Tibial nerve (tissue), 3 donors: ENCODE results near the gene ZNHIT2.

Source experiments
- POLR2A ChIP-seq, 2 donors: fragments of 450-650 bp; IDR thresholded peaks; one replicate each; pipeline ENCODE4 v1.6.1; 2017; ENCODE audit warnings: antibody characterized with exemption in 2 of 2, mild to moderate bottlenecking in 2 of 2, moderate library complexity in 2 of 2
- TF ChIP-seq, protein P1 (sequence below), 5 experiments: fragments of 200-600 bp in 3 of 5; fragments of 450-650 bp in 2 of 5; sonication (generic) in 3 of 5; IDR thresholded peaks; one replicate each; pipeline ENCODE4 v1.5.1; 2016 to 2019; ENCODE audit warnings: antibody characterized with exemption in 5 of 5, mild to moderate bottlenecking in 3 of 5, moderate library complexity in 2 of 5

DNA sequence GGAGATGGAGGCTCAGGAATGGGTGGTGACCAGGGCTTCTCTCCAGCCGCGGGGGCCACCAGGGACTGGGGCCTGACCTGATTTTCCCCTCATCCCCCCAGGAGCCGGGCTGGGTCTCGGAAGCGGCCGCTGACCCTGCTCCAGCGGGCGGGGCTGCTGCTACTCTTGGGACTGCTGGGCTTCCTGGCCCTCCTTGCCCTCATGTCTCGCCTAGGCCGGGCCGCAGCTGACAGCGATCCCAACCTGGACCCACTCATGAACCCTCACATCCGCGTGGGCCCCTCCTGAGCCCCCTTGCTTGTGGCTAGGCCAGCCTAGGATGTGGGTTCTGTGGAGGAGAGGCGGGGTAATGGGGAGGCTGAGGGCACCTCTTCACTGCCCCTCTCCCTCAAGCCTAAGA lies 29.7 kb downstream of the ZNHIT2 start:
- TF ChIP-seq, protein P1, sequence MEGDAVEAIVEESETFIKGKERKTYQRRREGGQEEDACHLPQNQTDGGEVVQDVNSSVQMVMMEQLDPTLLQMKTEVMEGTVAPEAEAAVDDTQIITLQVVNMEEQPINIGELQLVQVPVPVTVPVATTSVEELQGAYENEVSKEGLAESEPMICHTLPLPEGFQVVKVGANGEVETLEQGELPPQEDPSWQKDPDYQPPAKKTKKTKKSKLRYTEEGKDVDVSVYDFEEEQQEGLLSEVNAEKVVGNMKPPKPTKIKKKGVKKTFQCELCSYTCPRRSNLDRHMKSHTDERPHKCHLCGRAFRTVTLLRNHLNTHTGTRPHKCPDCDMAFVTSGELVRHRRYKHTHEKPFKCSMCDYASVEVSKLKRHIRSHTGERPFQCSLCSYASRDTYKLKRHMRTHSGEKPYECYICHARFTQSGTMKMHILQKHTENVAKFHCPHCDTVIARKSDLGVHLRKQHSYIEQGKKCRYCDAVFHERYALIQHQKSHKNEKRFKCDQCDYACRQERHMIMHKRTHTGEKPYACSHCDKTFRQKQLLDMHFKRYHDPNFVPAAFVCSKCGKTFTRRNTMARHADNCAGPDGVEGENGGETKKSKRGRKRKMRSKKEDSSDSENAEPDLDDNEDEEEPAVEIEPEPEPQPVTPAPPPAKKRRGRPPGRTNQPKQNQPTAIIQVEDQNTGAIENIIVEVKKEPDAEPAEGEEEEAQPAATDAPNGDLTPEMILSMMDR (IDR thresholded peaks at IDR 0.05) = no peak
- no peak for TF ChIP-seq POLR2A (IDR thresholded peaks at IDR 0.05)
